MCF 10A (cell line): Measurements from ENCODE around the gene ATP5F1D. TPM values are rescaled to one million over a fixed set of nuclear protein-coding genes. Genes with fewer than 3 reads are reported as not detected.

ENCODE experiments used
- BruUV-seq: library from RNA; stranded (reverse); fragments of 400-500 nt; replicated peaks from 2 replicates; lab custom pipeline; 2021; lab: Mats Ljungman, UMichigan
- CTCF ChIA-PET: fragments of 300-600 bp; sonication (Branson Sonifier 250); formaldehyde crosslinking; extraction: SDS; loops from one replicate; lab custom pipeline; 2021; ENCODE audit warnings: antibody characterized with exemption, inconsistent platforms; lab: Yijun Ruan, JAX
- POLR2A ChIA-PET: fragments of 300-600, 350-650 bp; sonication (Branson Sonifier 250); formaldehyde crosslinking; extraction: SDS; loops from one replicate; lab custom pipeline; 2020; ENCODE audit warnings: antibody characterized with exemption, inconsistent platforms; lab: Yijun Ruan, JAX
- DNase-seq: peaks from one replicate; pipeline ENCODE4 v3.0.0-alpha.2; 2018; ENCODE audit not compliant: unreplicated experiment
- H3K27ac Mint-ChIP-seq: one replicate; pipeline ENCODE4 v1.8.0; 2022; ENCODE audit warnings: mild to moderate bottlenecking, low read depth, mixed read lengths; ENCODE audit not compliant: unreplicated experiment
- H3K27me3 Mint-ChIP-seq: one replicate; pipeline ENCODE4 v1.8.0; 2022; ENCODE audit warnings: mixed read lengths; ENCODE audit not compliant: insufficient read depth, unreplicated experiment
- H3K36me3 Mint-ChIP-seq: one replicate; pipeline ENCODE4 v1.8.0; 2022; ENCODE audit warnings: mild to moderate bottlenecking, moderate library complexity, mixed read lengths; ENCODE audit not compliant: insufficient read depth, unreplicated experiment
- H3K4me1 Mint-ChIP-seq: one replicate; pipeline ENCODE4 v1.8.0; 2022; ENCODE audit warnings: mixed read lengths; ENCODE audit not compliant: insufficient read depth, unreplicated experiment
- H3K4me3 Mint-ChIP-seq: one replicate; pipeline ENCODE4 v1.8.0; 2022; ENCODE audit warnings: mild to moderate bottlenecking, moderate library complexity, mixed read lengths; ENCODE audit not compliant: unreplicated experiment
- H3K9me3 Mint-ChIP-seq: one replicate; pipeline ENCODE4 v1.8.0; 2022; ENCODE audit warnings: mixed read lengths; ENCODE audit not compliant: unreplicated experiment
- intact Hi-C: fragments of 100-400 bp; cut with micrococcal nuclease; formaldehyde crosslinking; loops from 2 replicates; pipeline ENCODE4 v1.14.1; 2022
- total RNA-seq: library from RNA; stranded (reverse); gene quantifications from 2 replicates; pipeline ENCODE4 v1.2.3, GENCODE V29; 2022
- TF ChIP-seq, protein P1 (sequence below): fragments of 200-600 bp; IDR thresholded peaks from one replicate; pipeline ENCODE4 v1.8.0; 2022; ENCODE audit warnings: antibody characterized with exemption, mild to moderate bottlenecking; ENCODE audit not compliant: unreplicated experiment

Gene ATP5F1D
- total RNA-seq, 1 experiment from 2014 or later: 258 TPM

DNA sequence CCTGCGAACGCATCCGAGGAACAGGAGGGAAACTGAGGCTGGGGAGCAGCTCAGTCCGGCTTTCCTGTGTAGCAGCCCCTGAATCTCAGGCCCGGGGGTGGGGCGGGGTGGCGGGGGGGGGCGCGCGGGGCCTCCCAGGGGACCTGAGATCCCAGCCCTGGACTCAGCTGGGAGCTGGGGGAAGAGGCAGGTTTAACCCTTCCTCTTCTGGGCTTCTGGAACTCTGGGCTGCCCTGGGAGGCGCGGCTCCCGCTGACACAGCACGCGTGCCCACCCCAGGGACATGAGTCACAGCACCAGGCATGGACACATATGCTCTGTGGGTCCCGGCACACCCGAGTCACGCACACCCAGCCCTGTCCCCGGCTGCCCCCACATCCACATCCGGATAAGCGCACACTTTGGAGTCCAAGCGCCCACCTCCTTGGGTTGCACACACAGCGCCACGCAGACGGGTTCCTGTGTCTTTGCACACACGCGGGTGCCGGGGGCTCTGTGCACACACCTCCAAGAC is 24.1 kb downstream of the ATP5F1D start:
- intact Hi-C loops: loop anchor here (1.0 kb wide), 2 partner anchors 16 to 21 kb away; no protein-coding TSS in a partner anchor
- ChIA-PET CTCF (interaction anchor here (0.5 to 4.9 kb wide), 9 partner anchors 9 to 282 kb away, joined by 3 to 144 read pairs (median 3); no protein-coding TSS in a partner anchor), POLR2A (interaction anchor here (0.9 to 6.2 kb wide), 11 partner anchors 9 to 226 kb away, joined by 3 to 240 read pairs (median 16); partner anchors contain the start of genes ABCA7, ATP5F1D, FAM174C and MIDN)
- BruUV-seq: no TSS peak
- H3K9me3 Mint-ChIP-seq: no peaks in the 10 kb centered on the region
- peak overlapping the region; percentile 50 for H3K27ac Mint-ChIP-seq
- DNase-seq: no peak
- TF ChIP-seq, protein P1, sequence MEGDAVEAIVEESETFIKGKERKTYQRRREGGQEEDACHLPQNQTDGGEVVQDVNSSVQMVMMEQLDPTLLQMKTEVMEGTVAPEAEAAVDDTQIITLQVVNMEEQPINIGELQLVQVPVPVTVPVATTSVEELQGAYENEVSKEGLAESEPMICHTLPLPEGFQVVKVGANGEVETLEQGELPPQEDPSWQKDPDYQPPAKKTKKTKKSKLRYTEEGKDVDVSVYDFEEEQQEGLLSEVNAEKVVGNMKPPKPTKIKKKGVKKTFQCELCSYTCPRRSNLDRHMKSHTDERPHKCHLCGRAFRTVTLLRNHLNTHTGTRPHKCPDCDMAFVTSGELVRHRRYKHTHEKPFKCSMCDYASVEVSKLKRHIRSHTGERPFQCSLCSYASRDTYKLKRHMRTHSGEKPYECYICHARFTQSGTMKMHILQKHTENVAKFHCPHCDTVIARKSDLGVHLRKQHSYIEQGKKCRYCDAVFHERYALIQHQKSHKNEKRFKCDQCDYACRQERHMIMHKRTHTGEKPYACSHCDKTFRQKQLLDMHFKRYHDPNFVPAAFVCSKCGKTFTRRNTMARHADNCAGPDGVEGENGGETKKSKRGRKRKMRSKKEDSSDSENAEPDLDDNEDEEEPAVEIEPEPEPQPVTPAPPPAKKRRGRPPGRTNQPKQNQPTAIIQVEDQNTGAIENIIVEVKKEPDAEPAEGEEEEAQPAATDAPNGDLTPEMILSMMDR: no peak
- H3K4me3 Mint-ChIP-seq: peak overlapping the region; percentile 70
- peaks cover 25% of the 10 kb centered on the region for H3K36me3 Mint-ChIP-seq
- H3K27me3 Mint-ChIP-seq: no peaks in the 10 kb centered on the region
- H3K4me1 Mint-ChIP-seq: peaks cover 39% of the 10 kb centered on the region

DNA sequence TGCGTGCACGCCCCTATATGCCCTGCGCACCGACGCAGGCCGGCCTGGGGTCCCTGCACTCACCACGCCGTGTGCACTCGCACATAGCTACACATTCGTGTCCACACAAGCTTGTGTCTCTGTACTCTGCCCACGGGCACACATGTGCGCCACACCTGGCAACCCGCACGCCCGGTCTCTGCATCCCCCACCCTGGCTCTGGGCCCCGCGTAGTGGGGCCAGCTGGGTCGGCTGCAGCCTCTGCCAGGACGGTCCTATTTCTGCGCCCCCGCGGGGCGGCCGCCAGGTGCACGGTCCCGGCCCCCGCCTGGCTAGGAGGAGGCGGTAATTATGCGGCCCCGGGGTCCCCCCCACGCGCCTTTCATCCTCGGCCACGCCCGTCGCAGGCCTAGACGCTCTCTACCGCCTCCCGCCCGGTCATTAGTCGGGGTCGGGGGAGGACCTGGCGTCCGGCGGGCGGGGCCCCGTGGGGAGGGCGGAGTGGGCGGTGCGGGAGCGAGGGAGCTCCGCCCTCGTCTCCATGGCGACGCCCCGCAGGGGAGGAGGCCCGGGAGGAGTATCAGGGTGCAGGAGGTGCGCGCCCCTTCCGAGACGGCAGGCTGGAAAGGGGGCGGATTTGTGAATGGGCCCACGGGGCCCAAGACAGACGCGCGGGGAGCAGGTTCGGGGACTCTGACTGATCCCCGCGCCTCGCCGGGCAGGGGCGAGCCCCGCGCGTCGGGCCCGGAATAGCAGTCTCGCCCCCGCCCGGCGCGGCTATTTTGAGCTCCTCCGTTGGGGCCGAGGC is 24.8 kb downstream of the ATP5F1D start:
- Mint-ChIP-seq H3K4me3 (peak overlapping the region; percentile 70), H3K36me3 (peaks cover 31% of the 10 kb centered on the region), H3K27me3 (no peaks in the 10 kb centered on the region), H3K27ac (peak overlapping the region; percentile 50), H3K9me3 (no peaks in the 10 kb centered on the region), H3K4me1 (peaks cover 39% of the 10 kb centered on the region)
- ChIA-PET CTCF (interaction anchor here (0.6 to 4.9 kb wide), 14 partner anchors 9 to 1956 kb away, joined by 3 to 144 read pairs (median 3); partner anchors contain the start of gene ATP5F1D), POLR2A (interaction anchor here (0.6 to 6.2 kb wide), 20 partner anchors 8 to 344 kb away, joined by 3 to 240 read pairs (median 5); partner anchors contain the start of genes ABCA7, ATP5F1D, FAM174C and GPX4)
- peak; percentile 93 for DNase-seq
- no TSS peak for BruUV-seq
- TF ChIP-seq, protein P1: no peak
- intact Hi-C loops: loop anchor here (1.0 kb wide), 2 partner anchors 17 to 22 kb away; no protein-coding TSS in a partner anchor

DNA sequence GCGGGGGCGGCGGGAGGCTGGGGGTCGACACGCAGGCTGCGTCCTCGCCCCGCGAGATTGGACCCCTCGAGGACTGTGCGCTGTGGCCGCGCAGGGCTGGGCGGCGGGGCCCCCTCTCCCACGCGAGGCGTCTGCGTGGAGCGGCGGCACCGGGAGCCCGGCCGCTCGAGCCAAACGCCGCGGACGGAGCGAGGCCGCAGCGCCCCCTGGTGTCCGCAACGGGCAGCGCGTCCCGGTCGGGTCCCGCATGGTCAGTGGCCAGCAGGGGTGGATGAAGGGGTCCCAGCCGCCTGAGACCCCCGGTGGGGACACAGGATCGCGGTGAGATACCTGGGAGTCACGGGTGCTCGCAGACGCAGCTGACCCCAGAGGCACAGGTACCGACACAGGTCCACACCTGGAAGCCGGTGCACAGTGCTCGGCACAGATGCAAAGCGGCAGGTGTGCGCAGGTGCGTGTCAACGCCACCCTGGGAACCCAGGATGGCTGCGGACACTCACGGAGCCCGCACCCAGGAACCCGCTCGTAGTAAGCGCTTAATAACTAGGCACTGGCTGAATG is 25.4 kb downstream of the ATP5F1D start:
- Mint-ChIP-seq H3K36me3 (peaks cover 38% of the 10 kb centered on the region), H3K27me3 (no peaks in the 10 kb centered on the region), H3K4me3 (peak overlapping the region; percentile 70), H3K9me3 (no peaks in the 10 kb centered on the region), H3K4me1 (peaks cover 38% of the 10 kb centered on the region), H3K27ac (no peak overlapping the region)
- ChIA-PET CTCF (interaction anchor here (0.6 to 4.9 kb wide), 10 partner anchors 10 to 1955 kb away, joined by 3 to 144 read pairs (median 4); partner anchors contain the start of gene ATP5F1D), POLR2A (interaction anchor here (0.7 to 6.2 kb wide), 17 partner anchors 8 to 227 kb away, joined by 3 to 240 read pairs (median 7); partner anchors contain the start of genes ABCA7, ATP5F1D, FAM174C and GPX4)
- intact Hi-C loops: loop anchor here (1.0 kb wide), 2 partner anchors 18 to 23 kb away; no protein-coding TSS in a partner anchor
- TF ChIP-seq, protein P1: peak; percentile 94
- peak; percentile 56 for DNase-seq
- BruUV-seq: no TSS peak
